HG03060 (cell line): Measurements from ENCODE around the gene MYDGF.

Experiments used
- ATAC-seq: cut with Tn5 transposase; IDR thresholded peaks from one replicate; pipeline ENCODE4 v1.9.1; 2021; ENCODE audit warnings: low read depth, moderate number of reproducible peaks; ENCODE audit not compliant: unreplicated experiment

MYDGF gene

GRCh38 chr19:4678881-4679790 lies 9.0 kb upstream of the MYDGF start:
- ATAC-seq = no peak

- no peak for ATAC-seq
Measured at GRCh38 chr19:4676955-4677731, 7.0 kb upstream of the MYDGF start.

GRCh38 chr19:4675346-4675745 lies 5.2 kb upstream of the MYDGF start:
- no peak for ATAC-seq

GRCh38 chr19:4673726-4674125 lies 3.6 kb upstream of the MYDGF start:
- no peak for ATAC-seq

- ATAC-seq = no peak
Measured at GRCh38 chr19:4673216-4673615, 3.1 kb upstream of the MYDGF start.

GRCh38 chr19:4671185-4671851 lies 1.2 kb upstream of the MYDGF start:
- no peak for ATAC-seq

GRCh38 chr19:4664642-4665041 lies 5.5 kb downstream of the MYDGF start:
- no peak for ATAC-seq

GRCh38 chr19:4662812-4663211 lies 7.3 kb downstream of the MYDGF start:
- ATAC-seq = no peak

GRCh38 chr19:4662020-4662695 lies 8.0 kb downstream of the MYDGF start:
- ATAC-seq = no peak

GRCh38 chr19:4660993-4661392 lies 9.1 kb downstream of the MYDGF start:
- no peak for ATAC-seq

GRCh38 chr19:4660181-4660791 lies 9.9 kb downstream of the MYDGF start:
- no peak for ATAC-seq

- ATAC-seq = no peak
Measured at GRCh38 chr19:4657835-4658234, 12.3 kb downstream of the MYDGF start.

- ATAC-seq = no peak
Measured at GRCh38 chr19:4657262-4657661, 12.9 kb downstream of the MYDGF start.

GRCh38 chr19:4656102-4656501 lies 14.0 kb downstream of the MYDGF start:
- ATAC-seq = no peak

- ATAC-seq = no peak
Measured at GRCh38 chr19:4654437-4655361, 15.4 kb downstream of the MYDGF start.

GRCh38 chr19:4653793-4654436 lies 16.2 kb downstream of the MYDGF start:
- no peak for ATAC-seq

- ATAC-seq = no peak
Measured at GRCh38 chr19:4652075-4652474, 18.1 kb downstream of the MYDGF start.

GRCh38 chr19:4650159-4650558 lies 20.0 kb downstream of the MYDGF start:
- ATAC-seq = no peak
